GM11168 (cell line): ENCODE results near the gene PAK6.

Source experiments
- in situ Hi-C: fragments of 300-500 bp; cut with MboI; formaldehyde crosslinking; loops from one replicate; pipeline ENCODE4 v1.12.0; 2022; ENCODE audit warnings: low sequenced_read_pairs; ENCODE audit not compliant: unreplicated experiment

The PAK6 gene

GRCh38 chr15:40323953-40324937 lies 85.4 kb downstream of the PAK6 start:
- in situ Hi-C loops = loop anchor here (5.0 kb wide), 1 partner anchor 37 kb away; no protein-coding TSS in a partner anchor

- in situ Hi-C loops = loop anchor here (25.0 kb wide), 1 partner anchor 437 kb away; the partner anchor contains the start of genes C15orf62, GCHFR and RMDN3
Measured at GRCh38 chr15:40325188-40325587, 86.3 kb downstream of the PAK6 start.

GRCh38 chr15:40325700-40326099 lies 86.8 kb downstream of the PAK6 start:
- in situ Hi-C loops = loop anchor here (25.0 kb wide), 1 partner anchor 437 kb away; the partner anchor contains the start of genes C15orf62, GCHFR and RMDN3
